OCI-LY3 (cell line): Measurements from ENCODE around the gene SND1.

Experiments used
- H2AFZ ChIP-seq: fragments of 200-600, 300-600 bp; shearing (Covaris generic); 2 replicates; pipeline ENCODE4 v1.6.0; 2014; ENCODE audit warnings: antibody characterized with exemption, low read depth, low read length
- H3K27ac ChIP-seq: fragments of 200-600, 300-600 bp; sonication (generic); 2 replicates; pipeline ENCODE4 v1.5.1; 2014; ENCODE audit warnings: mild to moderate bottlenecking, low read length, moderate library complexity, mixed read lengths
- H3K27me3 ChIP-seq: fragments of 200-600, 300-600 bp; sonication (generic); 2 replicates; pipeline ENCODE4 v1.6.1; 2014; ENCODE audit warnings: low read depth, low read length, mixed read lengths
- H3K36me3 ChIP-seq: fragments of 200-600, 300-600 bp; sonication (generic); replicated peaks from 2 replicates; pipeline ENCODE3; 2014; ENCODE audit warnings: low read depth, low read length, mixed read lengths
- H3K4me1 ChIP-seq: fragments of 300-600, 200-600 bp; sonication (generic); 2 replicates; pipeline ENCODE4 v1.6.1; 2014; ENCODE audit warnings: low read length, mixed read lengths
- H3K4me2 ChIP-seq: fragments of 200-600, 300-600 bp; sonication (generic); 2 replicates; pipeline ENCODE4 v1.6.1; 2014; ENCODE audit warnings: low read length, mixed read lengths
- H3K4me3 ChIP-seq: fragments of 300-600, 200-600 bp; sonication (generic); 2 replicates; pipeline ENCODE4 v1.5.1; 2014; ENCODE audit warnings: antibody characterized with exemption, mild to moderate bottlenecking, low read length, moderate library complexity
- H3K79me2 ChIP-seq: fragments of 300-600, 200-600 bp; shearing (Covaris generic); 2 replicates; pipeline ENCODE4 v1.6.1; 2014; ENCODE audit warnings: mild to moderate bottlenecking, low read length, mixed read lengths
- H3K9ac ChIP-seq: fragments of 300-600, 200-600 bp; shearing (Covaris generic); 2 replicates; pipeline ENCODE4 v1.6.0; 2014; ENCODE audit warnings: mild to moderate bottlenecking, low read length, moderate library complexity
- H3K9me3 ChIP-seq: fragments of 200-600, 300-600 bp; shearing (Covaris generic); 2 replicates; pipeline ENCODE4 v1.6.1; 2014; ENCODE audit warnings: low read length, mixed read lengths; ENCODE audit not compliant: insufficient read depth
- H4K20me1 ChIP-seq: fragments of 200-600, 300-600 bp; sonication (generic); 2 replicates; pipeline ENCODE4 v1.6.1; 2016; ENCODE audit warnings: low read length, mixed read lengths; ENCODE audit not compliant: insufficient read depth
- CTCF ChIP-seq: fragments of 200-600, 300-600 bp; sonication (generic); IDR thresholded peaks from 2 replicates; pipeline ENCODE4 v1.5.1; 2014; ENCODE audit warnings: antibody characterized with exemption, low read length, low read depth
- EZH2phosphoT487 ChIP-seq: fragments of 200-600 bp; shearing (Covaris generic); IDR thresholded peaks from 2 replicates; pipeline ENCODE4 v1.6.1; 2018; ENCODE audit warnings: antibody characterized with exemption, mixed run types, low read depth

Gene SND1

GRCh38 chr7:128137181-128137580 is 485.2 kb downstream of the SND1 start:
- Histone ChIP-seq H3K27ac (no peak overlapping the region), H3K79me2 (no peaks in the 10 kb centered on the region), H3K9ac (no peak overlapping the region), H4K20me1 (no peaks in the 10 kb centered on the region), H3K4me1 (peaks cover 5% of the 10 kb centered on the region; the same call in 1 of the 2 replicates), H3K36me3 (no peaks in the 10 kb centered on the region), H3K4me3 (no peak overlapping the region), H3K27me3 (peaks cover 15% of the 10 kb centered on the region), H3K4me2 (no peak overlapping the region), H3K9me3 (no peaks in the 10 kb centered on the region), H2AFZ (no peak overlapping the region)
- TF ChIP-seq EZH2phosphoT487 (no peak), CTCF (no peak)

GRCh38 chr7:128139406-128139805 is 487.4 kb downstream of the SND1 start:
- Histone ChIP-seq H3K4me2 (no peak overlapping the region), H3K4me1 (peaks cover 5% of the 10 kb centered on the region; the same call in 1 of the 2 replicates), H4K20me1 (no peaks in the 10 kb centered on the region), H3K4me3 (no peak overlapping the region), H3K27ac (no peak overlapping the region), H3K79me2 (no peaks in the 10 kb centered on the region), H3K27me3 (peaks cover 18% of the 10 kb centered on the region), H3K36me3 (no peaks in the 10 kb centered on the region), H3K9me3 (no peaks in the 10 kb centered on the region), H3K9ac (no peak overlapping the region), H2AFZ (no peak overlapping the region)
- TF ChIP-seq CTCF (no peak), EZH2phosphoT487 (no peak)

GRCh38 chr7:128141683-128142195 is 489.7 kb downstream of the SND1 start:
- no peaks in the 10 kb centered on the region for H3K36me3 ChIP-seq
- no peak overlapping the region for H3K27ac ChIP-seq
- H3K4me3 ChIP-seq: no peak overlapping the region
- H3K4me2 ChIP-seq: no peak overlapping the region
- no peaks in the 10 kb centered on the region for H3K79me2 ChIP-seq
- H3K4me1 ChIP-seq: no peaks in the 10 kb centered on the region
- H2AFZ ChIP-seq: no peak overlapping the region
- H4K20me1 ChIP-seq: no peaks in the 10 kb centered on the region
- H3K27me3 ChIP-seq: peaks cover 21% of the 10 kb centered on the region
- TF ChIP-seq EZH2phosphoT487: no peak
- TF ChIP-seq CTCF: no peak
- no peak overlapping the region for H3K9ac ChIP-seq
- no peaks in the 10 kb centered on the region for H3K9me3 ChIP-seq
